Sigmoid colon (tissue), 7 donors: ENCODE results near the gene ANKIB1. TPM values are rescaled to one million over a fixed set of nuclear protein-coding genes. Genes with fewer than 3 reads are reported as not detected.

Experiments
- DNase-seq: peaks from one replicate; pipeline ENCODE4 v3.0.0-alpha.2; 2019
- H3K27ac ChIP-seq, 4 donors: fragments of 200-600 bp; sonication (generic); one replicate each; pipeline ENCODE4 v1.5.1; 2016 to 2019; ENCODE audit warnings: mild to moderate bottlenecking in 1 of 4
- H3K27me3 ChIP-seq, 3 donors: fragments of 200-600 bp; sonication (generic); one replicate each; pipeline ENCODE4 v1.5.1; 2019; ENCODE audit warnings: mild to moderate bottlenecking in 1 of 3
- H3K36me3 ChIP-seq, 4 donors: fragments of 200-600 bp; sonication (generic); one replicate each; pipeline ENCODE4 v1.5.1; 2016 to 2019
- H3K4me1 ChIP-seq, 4 donors: fragments of 200-600 bp; sonication (generic); one replicate each; pipeline ENCODE4 v1.5.1; 2017 to 2019
- H3K4me3 ChIP-seq, 4 donors: fragments of 200-600 bp; sonication (generic); one replicate each; pipeline ENCODE4 v1.5.1; 2017 to 2019; ENCODE audit warnings: mild to moderate bottlenecking in 2 of 4, moderate library complexity in 1 of 4
- H3K9me3 ChIP-seq, 4 donors: fragments of 200-600 bp in 3 of 4; sonication (generic) in 3 of 4; one replicate each; pipeline versions ENCODE4 v1.5.1 to v1.6.1; 2013 to 2019
- EP300 ChIP-seq, 4 donors: sonication (generic); formaldehyde crosslinking; IDR thresholded peaks; one replicate each; pipeline ENCODE4 v1.6.1; 2017; ENCODE audit warnings: antibody characterized with exemption in 4 of 4
- POLR2A ChIP-seq, 2 donors: fragments of 450-650 bp; IDR thresholded peaks; one replicate each; pipeline ENCODE4 v1.6.1; 2016; ENCODE audit warnings: antibody characterized with exemption in 2 of 2, mild to moderate bottlenecking in 2 of 2, moderate library complexity in 2 of 2
- POLR2AphosphoS5 ChIP-seq, 4 donors: sonication (generic); formaldehyde crosslinking; IDR thresholded peaks; one replicate each; pipeline ENCODE4 v1.6.1; 2017; ENCODE audit warnings: antibody characterized with exemption in 4 of 4
- WGBS, 2 donors: extraction: QIAGEN DNeasy Blood & Tissue Kit; methylation state at CpG; one replicate each; pipeline ENCODE4 v1.1.7; 2013; 5-methylcytosine and 5-hydroxymethylcytosine counted together
- intact Hi-C: fragments of 100-400 bp; cut with DNase I; formaldehyde crosslinking; loops from one replicate; pipeline ENCODE4 v1.15.1; 2023
- polyA plus RNA-seq, 3 donors: library from polyadenylated mRNA; stranded (reverse); fragments of 200-250 nt; gene quantifications; one replicate each; pipeline ENCODE4 v1.2.3, GENCODE V29; 2013
- total RNA-seq, 4 donors: library from RNA; depleted of rRNA; stranded (reverse); fragments of >200 nt; gene quantifications; one replicate each; pipeline ENCODE4 v1.1.0, GENCODE V29; 2016
- TF ChIP-seq, protein P1 (sequence below), 4 experiments: fragments of 450-650 bp in 3 of 4; fragments of 200-600 bp in 1 of 4; IDR thresholded peaks; one replicate each; pipeline ENCODE4 v1.5.1; 2016 to 2019; ENCODE audit warnings: antibody characterized with exemption in 4 of 4, mild to moderate bottlenecking in 3 of 4, moderate library complexity in 2 of 4
- donor health status: healthy with polysubstance abuse.
- donor health status: Bipolar disorder and iron deficiency.
- donor health status: healthy.

The ANKIB1 gene
- total and polyA plus RNA-seq, 7 donors = 12.6 to 37.5 (median 24.6) TPM

DNA sequence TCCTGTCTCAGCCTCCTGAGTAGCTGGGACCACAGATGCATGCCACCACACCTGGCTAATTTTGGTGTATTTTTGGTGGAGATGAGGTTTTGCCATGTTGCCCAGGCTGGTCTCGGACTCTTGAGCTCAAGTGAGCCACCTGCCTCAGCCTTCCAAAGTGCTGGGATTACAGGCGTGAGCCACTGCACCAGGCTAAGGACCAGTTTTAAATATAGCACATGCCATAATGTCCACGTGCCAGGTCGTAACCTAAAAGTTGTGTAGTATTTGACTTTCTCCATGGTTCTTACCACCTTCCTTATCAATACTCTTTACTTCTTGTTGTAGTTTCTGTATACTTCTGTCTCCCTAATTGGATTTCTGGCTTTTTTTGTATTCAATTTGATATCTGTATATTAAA is 13.3 kb downstream of the ANKIB1 start:
- no peak for DNase-seq
- 94 to 98% methylated on average over 4 of the region's 4 CpGs for WGBS, 2 donors
- no peak overlapping the region for H3K4me3 ChIP-seq
- H3K27ac ChIP-seq = no peak overlapping the region
- intact Hi-C loops = no loop called here
- TF ChIP-seq, protein P1, sequence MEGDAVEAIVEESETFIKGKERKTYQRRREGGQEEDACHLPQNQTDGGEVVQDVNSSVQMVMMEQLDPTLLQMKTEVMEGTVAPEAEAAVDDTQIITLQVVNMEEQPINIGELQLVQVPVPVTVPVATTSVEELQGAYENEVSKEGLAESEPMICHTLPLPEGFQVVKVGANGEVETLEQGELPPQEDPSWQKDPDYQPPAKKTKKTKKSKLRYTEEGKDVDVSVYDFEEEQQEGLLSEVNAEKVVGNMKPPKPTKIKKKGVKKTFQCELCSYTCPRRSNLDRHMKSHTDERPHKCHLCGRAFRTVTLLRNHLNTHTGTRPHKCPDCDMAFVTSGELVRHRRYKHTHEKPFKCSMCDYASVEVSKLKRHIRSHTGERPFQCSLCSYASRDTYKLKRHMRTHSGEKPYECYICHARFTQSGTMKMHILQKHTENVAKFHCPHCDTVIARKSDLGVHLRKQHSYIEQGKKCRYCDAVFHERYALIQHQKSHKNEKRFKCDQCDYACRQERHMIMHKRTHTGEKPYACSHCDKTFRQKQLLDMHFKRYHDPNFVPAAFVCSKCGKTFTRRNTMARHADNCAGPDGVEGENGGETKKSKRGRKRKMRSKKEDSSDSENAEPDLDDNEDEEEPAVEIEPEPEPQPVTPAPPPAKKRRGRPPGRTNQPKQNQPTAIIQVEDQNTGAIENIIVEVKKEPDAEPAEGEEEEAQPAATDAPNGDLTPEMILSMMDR (IDR thresholded peaks at IDR 0.05) = no peak
- TF ChIP-seq EP300 (IDR thresholded peaks at IDR 0.05) (no peak), POLR2A (IDR thresholded peaks at IDR 0.05) (no peak), POLR2AphosphoS5 (IDR thresholded peaks at IDR 0.05) (no peak)
- no peaks in the 10 kb centered on the region for H3K4me1 ChIP-seq
- no peaks in the 10 kb centered on the region for H3K27me3 ChIP-seq
- no peaks in the 10 kb centered on the region for H3K36me3 ChIP-seq
- H3K9me3 ChIP-seq = no peaks in the 10 kb centered on the region

DNA sequence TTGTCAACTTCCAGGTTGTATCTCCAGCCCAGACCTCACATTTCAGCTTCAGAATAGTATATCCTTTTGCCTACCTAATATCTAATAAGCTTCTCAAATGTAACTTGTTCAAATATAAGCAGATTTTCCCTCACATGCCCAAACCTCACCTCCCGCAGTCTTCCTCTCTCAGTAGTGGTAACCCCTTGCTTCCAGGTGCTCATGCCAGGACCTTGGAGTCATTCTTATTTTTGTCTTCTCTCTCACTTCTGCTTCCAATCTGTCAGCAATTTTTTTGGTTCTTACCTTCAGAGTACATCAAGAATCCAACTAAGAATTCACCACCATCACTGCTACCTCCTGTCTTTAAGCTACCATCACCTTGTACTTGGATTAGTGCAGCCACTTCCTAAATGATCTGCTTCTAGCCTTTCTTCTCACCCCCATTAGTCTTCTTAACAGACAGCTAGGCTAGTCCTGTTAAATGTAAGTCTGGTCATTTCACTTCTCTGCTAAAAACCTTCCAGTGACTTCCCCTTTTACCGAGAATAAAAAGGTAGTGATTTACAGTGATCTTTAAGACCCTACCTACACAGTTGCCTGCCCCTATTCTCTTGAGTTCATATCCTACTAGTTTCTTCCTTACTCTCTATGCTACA is 14.0 kb downstream of the ANKIB1 start:
- TF ChIP-seq POLR2A (IDR thresholded peaks at IDR 0.05) (no peak), EP300 (IDR thresholded peaks at IDR 0.05) (no peak), POLR2AphosphoS5 (IDR thresholded peaks at IDR 0.05) (no peak)
- TF ChIP-seq, protein P1 (IDR thresholded peaks at IDR 0.05) = no peak
- intact Hi-C loops = no loop called here
- no peaks in the 10 kb centered on the region for H3K27me3 ChIP-seq
- no peak overlapping the region for H3K27ac ChIP-seq
- H3K4me3 ChIP-seq = no peak overlapping the region
- WGBS, 2 donors = 81 to 94% methylated on average over 2 of the region's 2 CpGs
- DNase-seq = no peak
- no peaks in the 10 kb centered on the region for H3K4me1 ChIP-seq
- no peaks in the 10 kb centered on the region for H3K9me3 ChIP-seq
- no peaks in the 10 kb centered on the region for H3K36me3 ChIP-seq

DNA sequence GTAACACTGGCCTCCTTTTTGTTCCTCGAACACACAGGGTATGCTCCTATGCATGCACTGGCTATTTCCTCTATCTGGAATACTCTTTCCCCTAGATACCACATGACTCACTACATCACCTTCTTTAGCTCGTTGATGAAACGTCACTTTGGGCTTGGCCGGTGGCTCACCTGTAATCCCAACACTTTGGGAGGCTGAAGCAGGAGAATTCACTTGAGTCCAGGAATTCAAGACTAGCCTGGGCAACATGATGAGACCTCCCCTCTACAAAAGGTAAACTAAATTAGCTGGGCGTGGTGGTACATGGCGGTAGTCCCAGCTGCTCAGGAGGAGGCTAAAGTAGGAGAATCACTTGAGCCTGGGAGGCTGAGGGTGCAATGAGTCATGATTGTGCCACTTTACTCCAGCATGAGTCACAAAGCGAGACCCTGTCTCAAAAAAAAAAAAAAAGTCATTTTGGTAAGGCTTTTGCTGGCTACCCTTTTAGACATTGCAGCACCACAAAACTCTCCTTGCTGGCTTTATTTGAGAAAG is 14.5 kb downstream of the ANKIB1 start:
- TF ChIP-seq POLR2AphosphoS5 (IDR thresholded peaks at IDR 0.05) (no peak), EP300 (IDR thresholded peaks at IDR 0.05) (no peak), POLR2A (IDR thresholded peaks at IDR 0.05) (no peak)
- TF ChIP-seq, protein P1 (IDR thresholded peaks at IDR 0.05) = no peak
- Histone ChIP-seq H3K36me3 (no peaks in the 10 kb centered on the region), H3K4me3 (no peak overlapping the region), H3K27ac (no peak overlapping the region), H3K27me3 (no peaks in the 10 kb centered on the region), H3K4me1 (no peaks in the 10 kb centered on the region), H3K9me3 (no peaks in the 10 kb centered on the region)
- intact Hi-C loops = no loop called here
- 79 to 88% methylated on average over 7 of the region's 7 CpGs for WGBS, 2 donors
- DNase-seq = no peak

DNA sequence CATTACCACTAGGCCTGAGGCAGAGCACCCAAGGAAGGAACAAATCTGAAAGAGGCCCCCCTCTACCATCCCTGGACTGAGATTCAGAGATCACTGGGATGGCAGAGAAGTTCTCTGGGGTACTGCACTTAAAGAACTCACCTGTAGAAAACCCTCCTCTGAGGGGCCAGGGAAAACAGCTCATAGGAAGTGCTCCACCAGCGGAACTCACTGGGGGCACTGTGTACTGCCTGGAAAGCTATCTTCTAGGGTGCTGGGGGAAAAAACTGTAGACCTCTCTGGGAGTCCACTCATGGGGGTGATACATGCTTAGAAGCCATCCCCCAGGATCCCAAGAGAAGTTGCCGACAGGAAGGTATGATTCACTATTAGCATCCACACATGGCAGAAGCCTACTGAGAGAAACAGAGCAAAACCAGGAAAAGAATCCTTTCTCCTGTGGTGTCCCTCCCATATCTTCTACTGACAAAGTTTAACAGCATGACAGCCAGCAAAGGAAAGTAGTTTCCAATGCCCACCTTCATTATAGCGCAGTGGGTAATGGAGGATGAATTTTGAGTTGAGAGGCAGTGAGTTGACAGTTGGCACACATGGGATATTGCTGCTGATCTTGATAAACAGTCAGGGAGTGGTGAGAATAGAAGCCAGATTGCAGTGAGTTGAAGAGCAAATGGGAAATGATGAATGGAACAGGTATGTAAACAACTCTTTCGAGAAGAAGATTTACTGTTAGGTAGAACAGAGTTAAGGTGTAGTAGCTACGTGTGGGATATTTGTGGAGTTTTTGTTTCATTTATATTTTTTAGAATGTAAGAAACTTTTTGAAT is 20.9 kb downstream of the ANKIB1 start:
- Histone ChIP-seq H3K27ac (no peak overlapping the region), H3K4me1 (no peaks in the 10 kb centered on the region), H3K4me3 (no peak overlapping the region), H3K9me3 (no peaks in the 10 kb centered on the region), H3K36me3 (no peaks in the 10 kb centered on the region), H3K27me3 (no peaks in the 10 kb centered on the region)
- DNase-seq = no peak
- no peak for TF ChIP-seq POLR2A (IDR thresholded peaks at IDR 0.05)
- TF ChIP-seq, protein P1 (IDR thresholded peaks at IDR 0.05) = no peak
- no peak for TF ChIP-seq POLR2AphosphoS5 (IDR thresholded peaks at IDR 0.05)
- no peak for TF ChIP-seq EP300 (IDR thresholded peaks at IDR 0.05)
- 85 to 90% methylated on average over 5 of the region's 5 CpGs for WGBS, 2 donors
- intact Hi-C loops = no loop called here
